HepG2 (cell line): ENCODE data around the gene PKP3. TPM values are rescaled to one million over a fixed set of nuclear protein-coding genes. Genes with fewer than 3 reads are reported as not detected.
A peak's percentile ranks its signal among the peaks of the same experiment; 100 is the strongest.

Experiments used
- AHR ChIP-seq: IDR thresholded peaks from 2 replicates; pipeline ENCODE4 v1.6.1; 2018; ENCODE audit warnings: missing genetic modification reagents, missing compliant biosample characterization
- ATF1 ChIP-seq: IDR thresholded peaks from 2 replicates; pipeline ENCODE4 v1.6.1; 2016; ENCODE audit warnings: mild to moderate bottlenecking, control low read depth
- CBX2 ChIP-seq, 2 experiments: fragments of 200-600 bp in 1 of 2; sonication (generic); formaldehyde crosslinking in 1 of 2; IDR thresholded peaks; 2 replicates each; pipeline versions ENCODE4 v1.7.0 to v1.8.1; 2018 to 2022; ENCODE audit warnings: low read depth in 2 of 2, low read length in 1 of 2, mild to moderate bottlenecking in 1 of 2, missing genetic modification reagents in 1 of 2
- ELF4 ChIP-seq: sonication (generic); formaldehyde crosslinking; IDR thresholded peaks from 2 replicates; pipeline ENCODE4 v1.5.0; 2020; ENCODE audit warnings: missing genetic modification reagents, mild to moderate bottlenecking, moderate library complexity, borderline replicate concordance
- GMEB1 ChIP-seq: sonication (generic); formaldehyde crosslinking; IDR thresholded peaks from 2 replicates; pipeline ENCODE4 v1.5.1; 2020; ENCODE audit warnings: missing genetic modification reagents, mild to moderate bottlenecking, borderline replicate concordance
- JUN ChIP-seq: sonication (generic); formaldehyde crosslinking; IDR thresholded peaks from 2 replicates; pipeline ENCODE4 v1.4.0; 2020; ENCODE audit warnings: mild to moderate bottlenecking, missing genetic modification reagents
- KAT8 ChIP-seq: IDR thresholded peaks from 2 replicates; pipeline ENCODE4 v1.6.1; 2016; ENCODE audit warnings: missing genetic modification reagents, missing compliant biosample characterization
- KDM5A ChIP-seq: fragments of 200-600 bp; sonication (generic); IDR thresholded peaks from 2 replicates; pipeline ENCODE4 v1.7.0; 2018; ENCODE audit warnings: antibody characterized with exemption, mild to moderate bottlenecking, low read length, borderline replicate concordance
- MXD3 ChIP-seq: IDR thresholded peaks from 2 replicates; pipeline ENCODE4 v1.6.1; 2016; ENCODE audit warnings: mild to moderate bottlenecking, missing biosample characterization, missing genetic modification reagents
- NBN ChIP-seq: fragments of 450-650 bp; conservative IDR thresholded peaks from 2 replicates; pipeline ENCODE4 v1.6.1; 2017
- NFYC ChIP-seq: IDR thresholded peaks from 2 replicates; pipeline ENCODE4 v1.6.1; 2016; ENCODE audit warnings: missing genetic modification reagents, missing compliant biosample characterization
- PLSCR1 ChIP-seq: sonication (generic); formaldehyde crosslinking; IDR thresholded peaks from 2 replicates; pipeline ENCODE4 v1.5.0; 2020; ENCODE audit warnings: missing genetic modification reagents, mild to moderate bottlenecking, borderline replicate concordance
- REST ChIP-seq, 2 experiments: IDR thresholded peaks; 2 replicates each; pipeline ENCODE4 v1.6.1; 2011 to 2012; ENCODE audit warnings: low read length in 2 of 2, borderline replicate concordance in 1 of 2, low read depth in 1 of 2, mild to moderate bottlenecking in 1 of 2, moderate library complexity in 1 of 2
- TAF1 ChIP-seq: sonication (generic); formaldehyde crosslinking; IDR thresholded peaks from 2 replicates; pipeline ENCODE4 v1.4.0; 2020; ENCODE audit warnings: missing genetic modification reagents
- TBL1XR1 ChIP-seq: fragments of 150-350 bp; IDR thresholded peaks from 2 replicates; pipeline ENCODE4 v1.6.1; 2014; ENCODE audit warnings: borderline replicate concordance, low read length; ENCODE audit not compliant: partially characterized antibody
- ZEB1 ChIP-seq: IDR thresholded peaks from 2 replicates; pipeline ENCODE4 v1.6.1; 2012; ENCODE audit warnings: mild to moderate bottlenecking, low read depth, inconsistent platforms; ENCODE audit not compliant: insufficient replicate concordance
- ZFP36L2 ChIP-seq: sonication (generic); formaldehyde crosslinking; IDR thresholded peaks from 2 replicates; pipeline ENCODE4 v1.4.0; 2020; ENCODE audit warnings: missing genetic modification reagents
- ZKSCAN8 ChIP-seq: IDR thresholded peaks from 2 replicates; pipeline ENCODE4 v1.6.1; 2016; ENCODE audit warnings: borderline replicate concordance, missing genetic modification reagents, missing compliant biosample characterization
- ZNF484 ChIP-seq: sonication (generic); formaldehyde crosslinking; IDR thresholded peaks from 2 replicates; pipeline ENCODE4 v1.5.1; 2020; ENCODE audit warnings: mild to moderate bottlenecking, low read depth, missing genetic modification reagents, borderline replicate concordance
- ZNF691 ChIP-seq: sonication (generic); formaldehyde crosslinking; IDR thresholded peaks from 2 replicates; pipeline ENCODE4 v1.4.0; 2020; ENCODE audit warnings: missing genetic modification reagents, low read depth, mild to moderate bottlenecking, borderline replicate concordance
- polyA plus RNA-seq, 8 experiments: library from polyadenylated mRNA; depleted of rRNA in 3 of 8; stranded (reverse) in 7 of 8; unstranded in 1 of 8; fragments of >200 nt; fragmentation: Illumina TruSeq in 4 of 8; extraction: Trizol in 4 of 8; gene quantifications; 2 replicates each; pipeline versions ENCODE4 v1.2.1 to v1.2.3, GENCODE V29; 2011 to 2016; ENCODE audit warnings: low read depth in 4 of 8, missing spikeins in 1 of 8, mixed read lengths in 1 of 8; ENCODE audit not compliant: insufficient read depth in 1 of 8
- total RNA-seq, 5 experiments: library from RNA; depleted of rRNA; stranded (reverse); fragments of >200 nt; fragmentation: Illumina TruSeq; extraction: Trizol; gene quantifications; 2 replicates each; pipeline ENCODE4 v1.2.3, GENCODE V29; 2016; ENCODE audit warnings: low read depth in 1 of 5

PKP3 gene
- total and polyA plus RNA-seq, 2 of the 13 experiments (the other 11 are each of a cell fraction or from before 2014, with no cell fraction given), result 18.0 to 28.7 TPM

- TF ChIP-seq GMEB1 (peak; percentile 77; the same call in 1 of the 2 replicates), KAT8 (peak; percentile 80; the same call in 1 of the 2 replicates), ZKSCAN8 (CRISPR knock-in tag) (0 out of 2 replicates have a peak, but pooled peaks have one; percentile 71), PLSCR1 (no peak), TAF1 (CRISPR knock-in tag) (peak; percentile 66; the same call in 1 of the 2 replicates), ZNF484 (CRISPR knock-in tag) (no peak), REST (IDR thresholded peaks at IDR 0.05; ENCODE audit: borderline replicate concordance in 1 of 2, low read depth in 1 of 2, low read length in 2 of 2) (no peak), NFYC (0 out of 2 replicates have a peak, but pooled peaks have one; percentile 11), AHR (0 out of 2 replicates have a peak, but pooled peaks have one; percentile 47), NBN (no peak), ELF4 (CRISPR knock-in tag) (no peak), TBL1XR1 (peak; percentile 10), CBX2 (IDR thresholded peaks at IDR 0.05; ENCODE audit: low read depth, low read length) (no peak), CBX2 (CRISPR knock-in tag; IDR thresholded peaks at IDR 0.05; ENCODE audit: low read depth) (0 out of 2 replicates have a peak, but pooled peaks have one; percentile 34), ZEB1 (peak; percentile 29), JUN (CRISPR knock-in tag) (no peak), KDM5A (peak; percentile 79; the same call in 1 of the 2 replicates), ZFP36L2 (CRISPR knock-in tag) (no peak), ZNF691 (CRISPR knock-in tag) (peak; percentile 78; the same call in 1 of the 2 replicates), ATF1 (CRISPR knock-in tag) (no peak), MXD3 (peak; percentile 84)
Observed at GRCh38 chr11:447923-448731, 54.1 kb downstream of the PKP3 start (continued).
